ENCODE data around the gene BAZ2B. TPM values are rescaled to one million over a fixed set of nuclear protein-coding genes. Genes with fewer than 3 reads are reported as not detected.
A peak's percentile ranks its signal among the peaks of the same experiment; 100 is the strongest.

BAZ2B gene
- total RNA-seq, 1 donor from 2014 or later: 226 TPM

DNA sequence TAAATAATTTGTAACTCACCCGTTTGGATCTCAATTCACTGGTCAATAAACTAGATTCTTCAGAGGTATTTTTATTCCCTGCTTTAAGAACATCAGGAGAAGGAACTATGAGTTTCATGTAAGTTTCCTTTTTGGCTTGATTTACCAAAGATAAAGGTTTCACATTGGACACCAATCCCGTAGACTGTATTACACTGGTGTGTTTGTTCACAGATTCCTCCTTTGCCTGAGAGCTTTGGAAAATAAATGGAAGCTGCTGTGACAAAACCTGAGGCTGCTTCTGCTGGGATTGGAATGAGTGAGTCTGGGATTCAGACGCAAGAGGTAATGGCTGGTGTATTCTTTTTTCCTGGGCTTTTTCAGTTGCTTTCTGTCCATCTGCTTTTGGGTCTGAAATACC lies 178.1 kb downstream of the BAZ2B start:
- Mint-ChIP-seq H3K9me3 (ENCODE audit: unreplicated experiment) (no peaks in the 10 kb centered on the region), H3K4me1 (ENCODE audit: low read depth, unreplicated experiment) (no peaks in the 10 kb centered on the region), H3K36me3 (ENCODE audit: unreplicated experiment) (no peaks in the 10 kb centered on the region), H3K27ac (ENCODE audit: unreplicated experiment) (no peak overlapping the region), H3K4me3 (ENCODE audit: unreplicated experiment) (no peak overlapping the region), H3K27me3 (ENCODE audit: unreplicated experiment) (peaks cover 2% of the 10 kb centered on the region)
- no peak for DNase-seq
- TF ChIP-seq, protein P1, sequence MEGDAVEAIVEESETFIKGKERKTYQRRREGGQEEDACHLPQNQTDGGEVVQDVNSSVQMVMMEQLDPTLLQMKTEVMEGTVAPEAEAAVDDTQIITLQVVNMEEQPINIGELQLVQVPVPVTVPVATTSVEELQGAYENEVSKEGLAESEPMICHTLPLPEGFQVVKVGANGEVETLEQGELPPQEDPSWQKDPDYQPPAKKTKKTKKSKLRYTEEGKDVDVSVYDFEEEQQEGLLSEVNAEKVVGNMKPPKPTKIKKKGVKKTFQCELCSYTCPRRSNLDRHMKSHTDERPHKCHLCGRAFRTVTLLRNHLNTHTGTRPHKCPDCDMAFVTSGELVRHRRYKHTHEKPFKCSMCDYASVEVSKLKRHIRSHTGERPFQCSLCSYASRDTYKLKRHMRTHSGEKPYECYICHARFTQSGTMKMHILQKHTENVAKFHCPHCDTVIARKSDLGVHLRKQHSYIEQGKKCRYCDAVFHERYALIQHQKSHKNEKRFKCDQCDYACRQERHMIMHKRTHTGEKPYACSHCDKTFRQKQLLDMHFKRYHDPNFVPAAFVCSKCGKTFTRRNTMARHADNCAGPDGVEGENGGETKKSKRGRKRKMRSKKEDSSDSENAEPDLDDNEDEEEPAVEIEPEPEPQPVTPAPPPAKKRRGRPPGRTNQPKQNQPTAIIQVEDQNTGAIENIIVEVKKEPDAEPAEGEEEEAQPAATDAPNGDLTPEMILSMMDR (IDR thresholded peaks at IDR 0.05; ENCODE audit: partially characterized antibody, unreplicated experiment): no peak

DNA sequence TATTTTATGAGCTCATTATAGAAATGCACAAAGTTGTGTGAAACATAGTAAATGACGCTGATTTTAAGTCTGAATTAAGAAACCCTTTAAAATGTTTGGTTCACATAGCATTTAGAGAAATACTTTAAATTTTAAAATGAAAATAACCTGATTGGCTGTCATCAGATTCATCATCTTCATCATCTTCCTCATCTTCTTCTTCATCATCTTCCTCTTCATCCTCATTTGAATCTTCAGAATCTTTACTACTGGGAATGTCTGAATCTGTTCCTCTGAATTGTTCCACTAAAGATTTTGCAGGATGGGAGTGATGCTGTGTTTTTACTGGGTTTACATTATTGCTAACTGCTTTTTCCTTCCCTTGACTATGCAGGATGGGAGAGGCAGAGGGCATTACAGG lies 183.7 kb downstream of the BAZ2B start:
- TF ChIP-seq, protein P1 (IDR thresholded peaks at IDR 0.05; ENCODE audit: partially characterized antibody, unreplicated experiment): no peak
- Mint-ChIP-seq H3K4me3 (ENCODE audit: unreplicated experiment) (no peak overlapping the region), H3K36me3 (ENCODE audit: unreplicated experiment) (no peaks in the 10 kb centered on the region), H3K9me3 (ENCODE audit: unreplicated experiment) (no peaks in the 10 kb centered on the region), H3K4me1 (ENCODE audit: low read depth, unreplicated experiment) (no peaks in the 10 kb centered on the region), H3K27ac (ENCODE audit: unreplicated experiment) (no peak overlapping the region), H3K27me3 (ENCODE audit: unreplicated experiment) (peaks cover 3% of the 10 kb centered on the region)
- no peak for DNase-seq

DNA sequence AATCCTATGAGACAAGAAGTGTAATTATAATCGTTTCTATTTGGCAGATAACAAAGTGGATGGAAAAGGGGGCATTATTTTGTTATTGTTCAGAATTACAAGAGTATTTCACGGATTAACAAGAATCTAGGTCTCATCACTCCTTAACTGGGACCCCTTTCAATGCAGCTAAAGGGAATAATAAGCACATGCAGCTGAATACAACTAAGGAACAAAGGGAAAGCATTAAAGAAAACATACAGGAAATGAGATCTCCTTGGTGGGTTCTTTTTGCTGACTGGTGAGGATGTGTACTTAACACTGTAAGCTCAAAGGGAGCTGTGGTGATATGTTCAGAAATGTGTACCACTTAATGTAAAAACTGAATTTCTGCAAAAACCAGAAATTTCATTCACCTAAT lies 189.3 kb downstream of the BAZ2B start:
- Mint-ChIP-seq H3K4me1 (ENCODE audit: low read depth, unreplicated experiment) (no peaks in the 10 kb centered on the region), H3K36me3 (ENCODE audit: unreplicated experiment) (peaks cover 16% of the 10 kb centered on the region), H3K27ac (ENCODE audit: unreplicated experiment) (no peak overlapping the region), H3K9me3 (ENCODE audit: unreplicated experiment) (peaks cover 6% of the 10 kb centered on the region), H3K27me3 (ENCODE audit: unreplicated experiment) (peaks cover 6% of the 10 kb centered on the region), H3K4me3 (ENCODE audit: unreplicated experiment) (no peak overlapping the region)
- TF ChIP-seq, protein P1 (IDR thresholded peaks at IDR 0.05; ENCODE audit: partially characterized antibody, unreplicated experiment): no peak
- no peak for DNase-seq

DNA sequence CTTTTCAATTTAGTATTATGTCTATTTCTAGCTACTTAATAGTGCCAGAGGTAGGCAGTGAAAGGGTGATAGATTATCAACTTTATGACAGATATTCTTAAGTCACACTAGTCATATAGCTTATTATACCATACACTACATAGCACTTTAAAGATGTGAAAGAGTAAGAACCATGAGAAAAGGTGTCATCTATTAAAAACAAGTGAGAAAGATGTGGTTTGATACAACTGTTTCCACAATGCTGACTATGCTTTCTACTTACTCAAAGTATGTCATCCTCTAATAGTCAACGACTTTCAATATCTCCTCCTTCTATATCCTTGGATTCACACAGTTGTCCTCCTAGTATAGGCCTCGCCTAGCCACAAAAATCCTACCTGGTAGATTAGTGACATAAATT lies 196.9 kb downstream of the BAZ2B start:
- H3K36me3 Mint-ChIP-seq (ENCODE audit: unreplicated experiment): peaks cover 20% of the 10 kb centered on the region
- DNase-seq: no peak
- peaks cover 6% of the 10 kb centered on the region for H3K9me3 Mint-ChIP-seq (ENCODE audit: unreplicated experiment)
- H3K4me1 Mint-ChIP-seq (ENCODE audit: low read depth, unreplicated experiment): no peaks in the 10 kb centered on the region
- no peak overlapping the region for H3K4me3 Mint-ChIP-seq (ENCODE audit: unreplicated experiment)
- H3K27ac Mint-ChIP-seq (ENCODE audit: unreplicated experiment): peak overlapping the region; percentile 10
- peaks cover 8% of the 10 kb centered on the region for H3K27me3 Mint-ChIP-seq (ENCODE audit: unreplicated experiment)
- TF ChIP-seq, protein P1 (IDR thresholded peaks at IDR 0.05; ENCODE audit: partially characterized antibody, unreplicated experiment): no peak

DNA sequence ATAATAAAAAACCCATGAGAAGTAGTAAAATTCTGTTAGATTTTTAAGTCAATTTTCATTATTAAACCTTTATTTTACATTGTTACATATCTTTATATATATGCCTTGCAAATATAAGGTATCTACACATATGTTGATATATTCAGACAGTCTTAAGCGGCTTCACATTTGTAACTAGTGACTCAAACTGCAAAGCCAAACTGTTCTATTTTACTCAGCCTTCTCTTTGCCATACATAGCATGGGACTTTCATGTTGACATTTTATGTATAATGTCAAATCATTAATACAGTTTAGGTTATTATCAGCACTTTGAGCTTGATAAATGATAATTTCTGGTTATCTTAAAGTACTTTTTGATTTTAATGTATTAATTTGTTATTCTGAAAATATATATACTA lies 204.9 kb downstream of the BAZ2B start:
- no peaks in the 10 kb centered on the region for H3K36me3 Mint-ChIP-seq (ENCODE audit: unreplicated experiment)
- H3K27ac Mint-ChIP-seq (ENCODE audit: unreplicated experiment): no peak overlapping the region
- no peaks in the 10 kb centered on the region for H3K4me1 Mint-ChIP-seq (ENCODE audit: low read depth, unreplicated experiment)

More for the DNA sequence above, 204.9 kb downstream of the BAZ2B start:
- no peak for DNase-seq
- TF ChIP-seq, protein P1 (IDR thresholded peaks at IDR 0.05; ENCODE audit: partially characterized antibody, unreplicated experiment): no peak
- Mint-ChIP-seq H3K4me3 (ENCODE audit: unreplicated experiment) (no peak overlapping the region), H3K9me3 (ENCODE audit: unreplicated experiment) (no peaks in the 10 kb centered on the region), H3K27me3 (ENCODE audit: unreplicated experiment) (peaks cover 1% of the 10 kb centered on the region)
